HepG2 (cell line): Measurements from ENCODE around the gene MCF2L. TPM values are rescaled to one million over a fixed set of nuclear protein-coding genes. Genes with fewer than 3 reads are reported as not detected.
A peak's percentile ranks its signal among the peaks of the same experiment; 100 is the strongest.

Experiments
- AFF4 ChIP-seq: sonication (generic); formaldehyde crosslinking; IDR thresholded peaks from 2 replicates; pipeline ENCODE4 v1.4.0; 2020; ENCODE audit warnings: missing genetic modification reagents
- ARID4A ChIP-seq: sonication (generic); formaldehyde crosslinking; IDR thresholded peaks from 2 replicates; pipeline ENCODE4 v1.5.0; 2020; ENCODE audit warnings: mild to moderate bottlenecking, missing genetic modification reagents, borderline replicate concordance
- PHB2 ChIP-seq: fragments of 450-650 bp; IDR thresholded peaks from 2 replicates; pipeline ENCODE4 v1.6.1; 2018; ENCODE audit not compliant: partially characterized antibody
- SRSF4 ChIP-seq: fragments of 200-400 bp; formaldehyde crosslinking; IDR thresholded peaks from one replicate; pipeline ENCODE4 v1.6.1; 2018; ENCODE audit warnings: mild to moderate bottlenecking, low read depth, low read length, moderate library complexity; ENCODE audit not compliant: poor library complexity, severe bottlenecking
- STAT6 ChIP-seq: sonication (generic); formaldehyde crosslinking; IDR thresholded peaks from 2 replicates; pipeline ENCODE4 v1.4.0; 2020; ENCODE audit warnings: missing genetic modification reagents, mild to moderate bottlenecking, borderline replicate concordance
- TAF1 ChIP-seq: sonication (generic); formaldehyde crosslinking; IDR thresholded peaks from 2 replicates; pipeline ENCODE4 v1.4.0; 2020; ENCODE audit warnings: missing genetic modification reagents
- TFDP1 ChIP-seq: IDR thresholded peaks from 2 replicates; pipeline ENCODE4 v1.6.1; 2016; ENCODE audit warnings: missing compliant biosample characterization, missing genetic modification reagents, borderline replicate concordance
- YEATS4 ChIP-seq: sonication (generic); formaldehyde crosslinking; IDR thresholded peaks from 2 replicates; pipeline ENCODE4 v1.4.0; 2020; ENCODE audit warnings: missing genetic modification reagents, borderline replicate concordance
- ZBTB20 ChIP-seq: sonication (generic); formaldehyde crosslinking; IDR thresholded peaks from 2 replicates; pipeline ENCODE4 v1.8.1; 2023; ENCODE audit warnings: missing genetic modification reagents, low read depth, mild to moderate bottlenecking, borderline replicate concordance
- ZBTB7A ChIP-seq: sonication (generic); formaldehyde crosslinking; IDR thresholded peaks from 2 replicates; pipeline ENCODE4 v1.8.0; 2022; ENCODE audit warnings: mild to moderate bottlenecking, missing genetic modification reagents
- ZFP36 ChIP-seq: fragments of 150-350 bp; IDR thresholded peaks from 2 replicates; pipeline ENCODE4 v1.6.1; 2018; ENCODE audit warnings: borderline replicate concordance, low read length, low read depth; ENCODE audit not compliant: partially characterized antibody
- ZNF143 ChIP-seq: sonication (generic); formaldehyde crosslinking; IDR thresholded peaks from 2 replicates; pipeline ENCODE4 v1.4.0; 2020; ENCODE audit warnings: missing genetic modification reagents
- ZNF292 ChIP-seq: sonication (generic); formaldehyde crosslinking; IDR thresholded peaks from 2 replicates; pipeline ENCODE4 v1.8.1; 2022; ENCODE audit warnings: mild to moderate bottlenecking, low read depth, missing genetic modification reagents, borderline replicate concordance
- ZNF562 ChIP-seq: sonication (generic); formaldehyde crosslinking; IDR thresholded peaks from 2 replicates; pipeline ENCODE4 v1.8.0; 2022; ENCODE audit warnings: missing genetic modification reagents, borderline replicate concordance
- ZNF616 ChIP-seq: sonication (generic); formaldehyde crosslinking; IDR thresholded peaks from 2 replicates; pipeline ENCODE4 v1.5.0; 2020; ENCODE audit warnings: low read depth, mild to moderate bottlenecking, missing genetic modification reagents
- polyA plus RNA-seq, 8 experiments: library from polyadenylated mRNA; depleted of rRNA in 3 of 8; stranded (reverse) in 7 of 8; unstranded in 1 of 8; fragments of >200 nt; fragmentation: Illumina TruSeq in 4 of 8; extraction: Trizol in 4 of 8; gene quantifications; 2 replicates each; pipeline versions ENCODE4 v1.2.1 to v1.2.3, GENCODE V29; 2011 to 2016; ENCODE audit warnings: low read depth in 4 of 8, missing spikeins in 1 of 8, mixed read lengths in 1 of 8; ENCODE audit not compliant: insufficient read depth in 1 of 8
- total RNA-seq, 5 experiments: library from RNA; depleted of rRNA; stranded (reverse); fragments of >200 nt; fragmentation: Illumina TruSeq; extraction: Trizol; gene quantifications; 2 replicates each; pipeline ENCODE4 v1.2.3, GENCODE V29; 2016; ENCODE audit warnings: low read depth in 1 of 5

MCF2L gene
- total and polyA plus RNA-seq, 2 of the 13 experiments (the other 11 are each of a cell fraction or from before 2014, with no cell fraction given): 19.4 to 28.4 TPM

- TF ChIP-seq STAT6 (CRISPR knock-in tag): no peak
- no peak for TF ChIP-seq SRSF4
- no peak for TF ChIP-seq ZBTB7A (CRISPR knock-in tag)
- TF ChIP-seq TAF1: no peak
- TF ChIP-seq ZBTB20 (CRISPR knock-in tag): no peak
- no peak for TF ChIP-seq TFDP1 (CRISPR knock-in tag)
- TF ChIP-seq AFF4 (CRISPR knock-in tag): no peak
- no peak for TF ChIP-seq ZNF143
- TF ChIP-seq YEATS4 (CRISPR knock-in tag): no peak
- no peak for TF ChIP-seq ZFP36
- TF ChIP-seq PHB2: no peak
- no peak for TF ChIP-seq ZNF562 (CRISPR knock-in tag)
- no peak for TF ChIP-seq ZNF616 (CRISPR knock-in tag)
- peak; percentile 81; the same call in 1 of the 2 replicates for TF ChIP-seq ZNF292 (CRISPR knock-in tag)
- TF ChIP-seq ARID4A: peak; percentile 73
Measured at GRCh38 chr13:112931028-112931934, 37.7 kb upstream of the MCF2L start (continued).
